HAP-1 (cell line): ENCODE measurements around the gene TSEN2.

Experiments
- DNase-seq, 2 experiments: peaks; one replicate each; pipeline ENCODE4 v3.0.0-alpha.2; 2016 to 2020; ENCODE audit warnings: low spot score in 2 of 2
- H3K27me3 ChIP-seq: fragments of 250-450 bp; sonication (Bioruptor Pico); 2 replicates; pipeline ENCODE4 v1.5.1; 2020; ENCODE audit warnings: low read depth, mild to moderate bottlenecking, moderate library complexity
- H3K36me3 ChIP-seq: fragments of 250-450 bp; sonication (Bioruptor Pico); replicated peaks from 2 replicates; pipeline ENCODE4 v1.5.1; 2020; ENCODE audit warnings: mild to moderate bottlenecking
- H3K4me1 ChIP-seq: fragments of 250-450 bp; sonication (Bioruptor Pico); 2 replicates; pipeline ENCODE4 v1.5.1; 2020; ENCODE audit warnings: mild to moderate bottlenecking
- H3K4me3 ChIP-seq: fragments of 250-450 bp; sonication (Bioruptor Pico); 2 replicates; pipeline ENCODE4 v1.5.1; 2020; ENCODE audit warnings: mild to moderate bottlenecking, moderate library complexity
- H3K9me3 ChIP-seq: fragments of 250-450 bp; sonication (Bioruptor Pico); 2 replicates; pipeline ENCODE4 v1.5.1; 2020; ENCODE audit warnings: mild to moderate bottlenecking, moderate library complexity
- in situ Hi-C: fragments of 300-500 bp; cut with MboI; formaldehyde crosslinking; loops from 3 replicates; pipeline ENCODE4 v1.14.3; 2020; ENCODE audit warnings: low sequenced_read_pairs, inconsistent platforms, mixed read lengths

Gene TSEN2

DNA sequence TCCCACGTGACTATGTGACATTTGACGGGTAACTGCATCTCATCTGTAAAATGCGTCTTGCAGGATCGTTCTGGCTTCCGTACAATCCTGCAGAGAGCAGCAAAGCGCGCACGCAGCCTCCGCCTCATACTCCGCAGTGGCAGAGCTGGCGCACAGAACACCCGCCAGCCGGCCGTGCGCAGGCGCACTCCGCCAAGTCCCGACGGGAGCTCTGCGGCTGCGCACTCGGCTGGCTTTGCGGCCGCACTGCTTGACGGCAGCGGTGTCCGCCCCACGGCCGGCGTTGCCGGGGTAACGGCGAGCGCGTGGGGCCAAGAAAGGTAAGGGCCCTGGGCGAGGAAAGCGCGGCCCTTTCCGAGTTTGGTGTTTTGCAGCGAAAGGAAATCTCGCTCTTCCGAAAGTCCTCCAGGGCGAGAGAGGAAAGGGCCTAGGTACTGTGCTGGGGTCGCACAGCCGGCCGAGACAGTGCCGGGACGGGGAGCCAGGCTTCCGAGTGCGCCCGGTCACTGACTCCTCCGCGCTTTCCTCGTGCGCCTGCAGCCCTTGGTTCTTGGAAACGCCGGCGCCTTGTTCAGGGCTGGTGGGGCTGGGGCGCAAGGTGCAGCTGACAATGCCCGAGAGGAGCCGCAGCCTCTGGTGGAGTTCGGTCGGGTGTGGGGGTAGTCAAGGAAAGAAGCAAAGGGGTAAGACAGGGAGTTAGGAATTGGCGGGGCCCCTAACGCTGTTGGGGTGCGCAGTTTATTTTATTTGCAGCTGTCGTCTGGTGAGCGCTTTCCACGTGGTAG is at the start of gene TSEN2:
TSS of gene TSEN2 (plus strand) at position 283 of the 785 bp plus-strand sequence. CDS start 5,321 bp downstream, outside the sequence.
- no peaks in the 10 kb centered on the region for H3K9me3 ChIP-seq
- H3K4me3 ChIP-seq: peak within 1 kb of the TSS; percentile 67
- H3K4me1 ChIP-seq: peaks cover 14% of the 10 kb centered on the region
- DNase-seq: peak; percentile 92 to 95
- peaks cover under 1% of the 10 kb centered on the region for H3K36me3 ChIP-seq
- no peaks in the 10 kb centered on the region for H3K27me3 ChIP-seq
- in situ Hi-C loops: loop anchor here (5.0 kb wide), 1 partner anchor 347 kb away; no protein-coding TSS in a partner anchor

DNA sequence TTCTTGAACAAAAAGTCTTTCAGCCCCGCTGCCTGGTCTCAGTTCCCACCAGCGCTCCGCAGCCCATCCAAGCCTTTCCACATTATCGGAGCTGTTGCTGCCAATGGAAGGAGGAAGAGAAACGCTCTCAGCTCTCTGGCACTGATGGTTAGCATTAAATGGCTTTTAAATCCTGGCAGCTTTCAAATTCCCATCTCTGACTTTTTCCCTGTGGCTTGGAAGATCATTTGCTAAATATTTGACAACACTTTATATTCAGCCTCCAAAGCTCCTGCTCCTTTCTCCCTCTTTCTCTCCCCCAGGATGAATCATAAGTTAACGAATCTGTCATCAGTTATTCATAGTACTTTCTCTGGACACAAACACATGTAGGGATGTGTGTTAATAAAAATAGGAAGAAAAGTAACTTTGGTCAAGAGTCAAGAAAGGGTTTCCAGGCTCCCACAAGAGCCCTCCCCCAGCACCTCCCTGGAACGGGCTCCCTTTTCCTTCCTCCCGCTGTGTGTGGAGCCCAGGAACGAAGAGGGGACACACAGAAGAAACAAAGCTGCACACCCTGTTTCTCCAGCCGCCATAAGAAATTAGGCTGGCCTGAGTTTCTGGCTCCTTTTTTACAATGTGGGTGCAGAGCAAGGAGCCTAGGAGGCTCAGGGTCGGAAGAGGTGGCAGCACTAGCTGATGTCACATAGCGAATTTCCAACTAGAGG is 47.6 kb upstream of the TSEN2 start:
- no peak overlapping the region for H3K4me3 ChIP-seq
- H3K27me3 ChIP-seq: no peaks in the 10 kb centered on the region
- in situ Hi-C loops: no loop called here
- DNase-seq: no peak
- no peaks in the 10 kb centered on the region for H3K36me3 ChIP-seq
- H3K9me3 ChIP-seq: no peaks in the 10 kb centered on the region
- no peaks in the 10 kb centered on the region for H3K4me1 ChIP-seq

DNA sequence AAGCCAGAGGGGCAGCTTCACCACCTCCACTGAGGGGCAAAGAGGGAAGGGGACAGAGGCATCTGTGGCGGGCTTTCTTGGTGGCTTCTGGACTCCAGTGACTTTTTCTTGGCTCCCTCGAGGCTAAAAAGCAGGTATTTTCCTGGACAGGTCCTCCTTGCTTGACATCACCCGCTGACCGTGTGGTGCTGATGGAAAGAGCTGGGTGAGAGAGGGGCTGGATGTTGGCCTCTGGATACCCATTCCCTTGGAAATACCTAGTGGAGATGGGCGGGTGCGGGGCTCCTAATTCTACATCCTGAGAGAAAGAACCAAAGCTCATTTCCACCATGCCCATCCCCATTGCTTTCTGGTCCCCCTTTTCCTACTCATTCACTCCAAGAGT is 47.1 kb upstream of the TSEN2 start:
- H3K4me1 ChIP-seq: no peaks in the 10 kb centered on the region
- DNase-seq: no peak
- in situ Hi-C loops: no loop called here
- no peaks in the 10 kb centered on the region for H3K36me3 ChIP-seq
- H3K4me3 ChIP-seq: no peak overlapping the region
- peaks cover 3% of the 10 kb centered on the region; the same call in 1 of the 2 replicates for H3K27me3 ChIP-seq
- H3K9me3 ChIP-seq: no peaks in the 10 kb centered on the region

- DNase-seq: no peak
- H3K4me3 ChIP-seq: no peak overlapping the region
- in situ Hi-C loops: no loop called here
- H3K4me1 ChIP-seq: no peaks in the 10 kb centered on the region
- H3K27me3 ChIP-seq: peaks cover 3% of the 10 kb centered on the region; the same call in 1 of the 2 replicates
- H3K9me3 ChIP-seq: no peaks in the 10 kb centered on the region
- H3K36me3 ChIP-seq: no peaks in the 10 kb centered on the region
Observed at GRCh38 chr3:12437861-12438260, 46.4 kb upstream of the TSEN2 start.

GRCh38 chr3:12438318-12438717 is 46.0 kb upstream of the TSEN2 start:
- H3K36me3 ChIP-seq: no peaks in the 10 kb centered on the region
- in situ Hi-C loops: no loop called here
- no peaks in the 10 kb centered on the region for H3K9me3 ChIP-seq

DNA sequence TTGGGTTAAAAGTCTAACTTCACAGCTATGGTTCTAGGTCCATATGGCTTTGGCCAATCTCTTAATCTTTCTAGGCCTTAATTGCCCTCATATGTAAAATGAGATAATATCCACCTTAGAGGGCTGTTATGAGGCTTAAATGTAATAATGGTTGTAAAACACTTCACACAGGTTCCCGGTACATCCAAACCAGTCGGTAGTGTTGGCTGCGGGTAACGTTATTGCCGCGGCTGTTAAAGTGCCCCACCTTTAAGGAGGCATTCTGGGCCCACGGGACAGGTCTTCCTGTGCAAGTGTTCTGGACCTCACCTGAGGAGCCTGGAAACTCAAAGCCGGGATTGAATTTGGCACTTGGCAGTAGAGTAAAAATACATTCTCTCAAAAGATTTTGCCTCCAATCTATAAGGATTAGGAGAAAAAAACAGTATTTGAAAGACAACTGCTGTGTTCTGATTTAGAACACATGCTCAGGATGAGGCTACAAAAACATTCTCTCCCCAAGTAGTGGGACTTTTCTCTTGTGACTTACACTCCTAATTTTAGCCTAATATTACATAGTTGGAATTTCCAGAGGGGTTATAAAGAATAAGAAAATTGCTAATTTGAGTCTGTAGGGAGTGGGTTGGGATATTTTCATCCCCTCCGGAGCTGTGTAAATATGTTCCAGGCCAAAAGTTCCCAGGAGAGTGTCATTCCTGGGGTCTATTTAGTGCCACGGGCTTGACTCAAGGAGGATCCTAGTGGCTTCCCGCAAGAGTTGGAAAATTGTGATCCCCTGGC is 44.9 kb upstream of the TSEN2 start:
- no peaks in the 10 kb centered on the region for H3K9me3 ChIP-seq
- H3K4me1 ChIP-seq: no peaks in the 10 kb centered on the region
- in situ Hi-C loops: no loop called here
- H3K4me3 ChIP-seq: no peak overlapping the region
- H3K36me3 ChIP-seq: no peaks in the 10 kb centered on the region
- DNase-seq: no peak
- peaks cover 3% of the 10 kb centered on the region; the same call in 1 of the 2 replicates for H3K27me3 ChIP-seq

More at GRCh38 chr3:12438318-12438717, 46.0 kb upstream of the TSEN2 start:
- Histone ChIP-seq H3K4me1 (no peaks in the 10 kb centered on the region), H3K4me3 (no peak overlapping the region), H3K27me3 (peaks cover 3% of the 10 kb centered on the region; the same call in 1 of the 2 replicates)
- no peak for DNase-seq

DNA sequence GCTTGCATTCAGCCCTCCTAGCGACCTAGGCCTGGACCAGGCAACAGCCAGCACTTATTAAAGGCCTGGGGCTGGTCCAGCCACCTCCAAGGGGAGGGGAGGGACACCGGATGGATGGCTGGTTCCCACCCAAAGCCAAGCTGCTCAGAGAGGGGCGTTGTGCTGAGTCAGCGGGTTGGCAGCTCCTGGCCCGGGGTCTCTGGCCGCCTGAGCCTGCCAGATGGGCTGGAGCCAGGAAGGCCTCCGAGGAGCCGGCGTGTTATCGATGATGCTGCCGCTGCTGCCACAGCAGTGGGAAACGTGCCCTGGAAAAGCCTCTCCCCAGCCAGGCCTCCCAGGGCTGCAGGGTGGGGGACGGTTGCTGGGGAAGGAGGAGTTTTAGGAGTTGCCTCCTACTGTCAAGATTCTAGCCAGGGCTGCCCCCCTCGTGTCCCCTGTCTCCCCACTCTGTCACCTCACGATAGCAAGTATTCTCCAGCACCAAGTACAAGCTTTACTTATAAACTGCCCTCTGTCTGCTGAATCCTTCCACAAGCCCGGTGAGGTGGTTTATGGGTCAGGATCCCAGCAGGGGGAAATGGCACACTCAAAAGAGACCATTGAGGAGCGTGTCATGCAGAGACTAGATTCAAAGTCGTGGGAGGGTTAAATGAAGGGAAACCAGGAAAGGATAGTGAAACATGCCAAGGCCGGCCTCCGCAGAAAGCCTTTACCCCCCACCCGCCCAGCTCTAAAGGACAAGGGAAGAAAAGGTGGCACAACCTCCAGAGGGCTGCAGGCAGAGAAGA is 43.2 kb upstream of the TSEN2 start:
- Histone ChIP-seq H3K4me1 (no peaks in the 10 kb centered on the region), H3K4me3 (no peak overlapping the region), H3K36me3 (no peaks in the 10 kb centered on the region), H3K27me3 (peaks cover 3% of the 10 kb centered on the region; the same call in 1 of the 2 replicates), H3K9me3 (no peaks in the 10 kb centered on the region)
- no peak for DNase-seq
- in situ Hi-C loops: no loop called here

DNA sequence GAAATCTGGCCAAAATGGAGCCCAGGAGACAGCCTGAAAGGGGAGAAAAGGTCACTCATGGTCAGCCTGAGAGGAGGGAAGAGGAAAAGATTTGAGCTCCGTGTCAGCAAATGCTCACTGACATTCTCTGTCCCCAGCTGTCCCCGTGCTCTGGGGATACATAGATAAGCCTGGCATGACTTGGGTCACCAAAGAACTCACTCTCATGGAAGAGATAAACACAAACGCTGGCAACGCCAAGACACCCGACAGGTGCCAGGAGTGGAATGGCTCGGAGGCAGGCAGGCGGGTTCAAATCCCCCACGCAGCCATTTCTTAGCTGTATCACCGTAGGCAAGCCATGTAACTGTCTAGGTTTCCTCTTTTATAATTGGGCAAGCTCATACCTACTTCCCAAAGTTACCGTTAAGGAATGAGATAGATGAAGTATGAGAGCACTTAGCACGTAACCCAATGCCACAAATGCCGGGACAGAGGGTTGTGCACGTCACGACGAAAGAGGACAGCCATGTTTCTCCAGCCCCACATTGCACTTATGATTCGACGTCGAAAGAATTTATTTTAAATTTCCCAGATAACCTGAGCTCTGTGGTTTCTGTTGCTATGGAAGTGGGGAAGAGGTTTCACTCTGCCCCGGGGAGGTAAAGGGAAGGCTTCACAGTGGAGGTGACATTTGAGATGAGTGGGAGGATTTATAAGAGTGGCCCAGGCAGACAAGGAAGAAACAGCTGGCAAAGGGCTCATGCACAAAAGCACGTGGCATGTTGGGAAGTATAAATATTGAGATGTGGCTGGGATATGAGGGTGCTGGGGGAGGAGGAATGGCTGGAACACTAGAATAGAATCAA is 41.4 kb upstream of the TSEN2 start:
- Histone ChIP-seq H3K4me1 (no peaks in the 10 kb centered on the region), H3K27me3 (peaks cover 3% of the 10 kb centered on the region; the same call in 1 of the 2 replicates), H3K36me3 (no peaks in the 10 kb centered on the region), H3K4me3 (no peak overlapping the region), H3K9me3 (no peaks in the 10 kb centered on the region)
- in situ Hi-C loops: no loop called here
- no peak for DNase-seq

DNA sequence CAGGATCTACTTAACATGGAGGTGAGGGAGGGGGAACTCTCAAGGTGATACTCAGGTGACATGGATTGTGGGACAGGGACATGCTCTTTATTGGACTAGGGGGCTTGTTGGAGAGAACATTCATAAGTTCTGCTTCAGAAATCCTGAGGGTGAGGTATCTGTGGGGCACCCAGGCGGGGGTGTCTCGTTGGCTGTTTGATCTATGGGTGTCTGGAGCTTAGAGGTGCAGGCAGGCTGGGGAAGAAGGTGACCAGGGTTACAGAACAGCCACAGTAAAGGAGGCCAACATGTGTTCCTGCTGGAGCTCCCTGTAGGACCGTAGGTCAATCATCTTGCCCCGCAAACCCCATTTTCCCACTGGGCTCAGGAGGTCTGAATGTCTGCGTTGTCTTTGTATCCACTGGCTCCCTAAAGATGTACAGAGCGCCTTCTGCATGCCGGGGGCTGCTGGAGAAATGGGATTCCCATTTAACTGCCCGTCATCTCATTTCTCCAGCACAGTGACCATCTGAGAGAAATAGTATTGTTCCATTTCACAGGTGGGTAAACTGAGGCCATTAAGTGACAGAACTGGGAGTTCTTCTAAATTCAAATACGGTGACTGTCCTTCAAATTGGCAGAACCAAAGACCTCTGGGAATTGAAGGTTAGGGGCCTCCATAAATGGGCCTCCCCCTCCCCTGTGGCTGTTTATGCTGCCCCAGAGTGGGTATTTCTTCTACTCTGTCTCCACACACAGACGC is 40.3 kb upstream of the TSEN2 start:
- H3K27me3 ChIP-seq: peaks cover 3% of the 10 kb centered on the region; the same call in 1 of the 2 replicates
- H3K4me1 ChIP-seq: no peaks in the 10 kb centered on the region
- no peak for DNase-seq
- in situ Hi-C loops: no loop called here
- H3K4me3 ChIP-seq: no peak overlapping the region
- H3K9me3 ChIP-seq: no peaks in the 10 kb centered on the region
- H3K36me3 ChIP-seq: no peaks in the 10 kb centered on the region

DNA sequence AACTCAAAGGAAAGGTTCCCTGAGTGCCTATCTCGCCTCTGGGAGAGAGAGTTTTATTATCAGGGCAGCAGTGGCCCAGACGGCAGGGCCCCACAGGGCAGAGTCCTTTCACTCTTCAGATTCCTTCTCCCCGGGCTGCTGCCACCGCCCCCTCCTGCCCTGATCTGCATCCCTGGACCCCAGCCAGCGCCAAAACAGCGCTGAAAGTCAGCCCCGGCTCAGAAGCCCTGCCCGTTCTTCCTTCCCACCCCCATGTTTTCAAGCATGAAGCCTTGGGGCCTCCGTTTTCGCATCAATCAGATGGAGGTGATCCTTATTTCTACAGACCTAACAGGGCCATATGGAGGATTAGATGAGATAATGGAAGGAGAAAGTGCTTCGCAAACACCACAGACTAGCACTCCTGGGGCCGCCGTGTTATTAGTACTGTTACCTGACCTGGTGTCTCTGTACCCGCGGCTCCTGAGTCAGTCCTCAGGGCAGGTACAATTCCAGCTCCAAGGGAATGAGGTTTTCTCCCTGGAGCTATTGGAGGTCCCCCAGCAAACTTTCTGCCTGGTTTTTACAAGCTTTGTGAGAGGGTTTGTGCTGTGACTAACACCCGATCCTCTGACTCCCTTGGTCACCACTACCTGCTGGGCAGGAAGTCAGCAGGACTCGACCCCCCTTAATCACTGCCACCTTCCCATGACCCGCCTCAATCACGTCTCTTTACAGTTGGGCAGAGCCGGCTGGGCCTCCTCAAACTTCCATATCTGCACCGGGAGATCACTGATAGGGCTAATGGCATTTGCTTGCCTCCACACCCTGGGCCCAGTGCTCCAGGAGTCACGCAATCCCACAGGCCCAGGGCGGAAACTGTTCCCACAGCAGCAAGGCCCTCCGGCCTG is 39.5 kb upstream of the TSEN2 start:
- H3K9me3 ChIP-seq: no peaks in the 10 kb centered on the region
- no peaks in the 10 kb centered on the region for H3K4me1 ChIP-seq
- in situ Hi-C loops: no loop called here
- no peak overlapping the region for H3K4me3 ChIP-seq
- H3K27me3 ChIP-seq: peaks cover 3% of the 10 kb centered on the region; the same call in 1 of the 2 replicates
- H3K36me3 ChIP-seq: no peaks in the 10 kb centered on the region
- DNase-seq: peak in 1 of 2 experiments; percentile 37

GRCh38 chr3:12445523-12446240 is 38.6 kb upstream of the TSEN2 start:
- no peak for DNase-seq
- Histone ChIP-seq H3K4me3 (no peak overlapping the region), H3K9me3 (no peaks in the 10 kb centered on the region), H3K4me1 (no peaks in the 10 kb centered on the region), H3K27me3 (peaks cover 3% of the 10 kb centered on the region; the same call in 1 of the 2 replicates), H3K36me3 (no peaks in the 10 kb centered on the region)
- in situ Hi-C loops: no loop called here
